GM12864 (cell line): ENCODE results near the gene PRMT7.

Experiments used
- DNase-seq: peaks from one replicate; pipeline ENCODE4 v3.0.0-alpha.2; 2011; ENCODE audit warnings: low read depth
- H3K4me3 ChIP-seq: 2 replicates; pipeline ENCODE4 v1.5.1; 2011; ENCODE audit warnings: mild to moderate bottlenecking, low read depth, low read length, control low read depth
- CTCF ChIP-seq: IDR thresholded peaks from 2 replicates; pipeline ENCODE4 v1.5.1; 2011; ENCODE audit warnings: low read depth, mild to moderate bottlenecking, moderate library complexity, low read length, control low read depth, inconsistent platforms; ENCODE audit errors: missing control alignments

PRMT7 gene

DNA sequence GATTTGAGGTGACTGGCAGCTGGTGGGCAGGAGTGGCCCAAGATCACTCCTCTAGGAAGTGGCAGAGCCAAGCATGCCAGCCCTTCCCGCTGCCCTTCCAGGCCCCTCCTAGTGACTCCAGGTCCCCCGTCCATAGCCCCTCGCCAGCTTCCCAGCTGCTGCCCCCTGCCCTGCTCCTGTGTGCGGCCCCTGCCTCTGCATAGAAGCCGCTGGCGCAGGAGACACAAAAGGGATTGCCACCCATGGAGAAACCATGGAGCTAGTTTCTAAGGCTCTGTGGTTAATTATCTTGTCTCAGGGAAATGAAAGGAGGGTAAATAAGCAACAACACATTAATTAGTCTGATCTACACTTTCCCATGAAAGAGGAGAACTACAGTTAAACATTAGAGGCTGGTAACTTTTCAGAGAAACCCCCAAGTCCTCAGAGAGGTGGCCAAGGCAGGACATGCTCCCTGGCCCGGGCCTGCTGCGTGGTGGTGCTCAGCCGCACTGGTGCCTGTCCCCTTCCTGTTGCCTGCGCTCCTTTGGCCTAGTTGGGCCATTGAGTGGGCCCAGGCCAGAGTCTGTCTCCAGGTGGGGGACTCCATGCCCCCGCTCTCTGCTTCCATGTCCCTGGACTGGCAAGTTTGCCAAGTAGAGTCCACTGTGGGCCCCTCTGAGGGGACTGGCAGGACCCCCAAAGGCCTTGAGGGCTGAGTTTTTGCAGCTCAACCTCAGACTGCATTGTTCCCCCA lies 65.2 kb downstream of the PRMT7 start:
- DNase-seq, result no peak
- no peak for TF ChIP-seq CTCF
- no peak overlapping the region for H3K4me3 ChIP-seq

GRCh38 chr16:68376590-68376989 lies 65.8 kb downstream of the PRMT7 start:
- TF ChIP-seq CTCF, result no peak

GRCh38 chr16:68377221-68377620 lies 66.4 kb downstream of the PRMT7 start:
- H3K4me3 ChIP-seq, result no peak overlapping the region
- no peak for DNase-seq
- no peak for TF ChIP-seq CTCF

More at GRCh38 chr16:68376590-68376989, 65.8 kb downstream of the PRMT7 start:
- no peak overlapping the region for H3K4me3 ChIP-seq
- no peak for DNase-seq

DNA sequence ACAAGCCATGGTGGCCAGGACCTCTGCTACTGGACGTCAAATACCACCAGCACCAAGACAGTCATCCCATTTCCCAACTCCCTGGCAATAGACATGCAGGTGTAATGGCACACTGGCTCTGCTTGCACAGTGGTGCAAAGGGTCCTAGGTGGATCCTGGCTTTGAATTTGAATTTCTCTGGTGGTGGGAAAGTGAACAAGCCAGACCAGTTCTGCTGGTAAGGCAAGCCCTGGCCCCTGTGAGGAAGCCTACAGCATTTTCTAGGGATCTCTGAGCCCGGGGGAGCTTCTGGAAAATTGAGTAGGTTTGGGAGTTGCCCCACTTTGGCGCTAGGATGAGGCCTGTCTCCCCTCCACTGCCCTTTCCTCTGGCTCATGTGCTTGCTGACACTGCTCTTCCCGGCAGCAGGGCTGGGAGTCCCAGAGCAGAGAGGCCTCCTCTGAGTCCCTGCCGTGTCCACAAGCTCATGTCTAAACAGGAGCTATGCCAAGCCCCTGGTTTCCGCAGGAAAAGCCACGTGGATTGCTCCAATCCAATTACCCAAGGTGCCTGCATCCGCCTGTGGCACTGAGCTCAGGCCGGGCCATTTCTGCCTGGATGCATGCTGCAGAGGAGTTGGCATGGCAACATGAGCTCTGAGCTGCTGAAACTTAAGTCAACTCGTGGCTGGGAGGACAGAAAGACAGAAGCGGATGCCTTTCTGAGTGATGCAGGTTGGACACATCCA lies 67.0 kb downstream of the PRMT7 start:
- no peak overlapping the region for H3K4me3 ChIP-seq
- DNase-seq, result no peak
- TF ChIP-seq CTCF, result no peak

GRCh38 chr16:68378436-68379415 lies 67.9 kb downstream of the PRMT7 start:
- no peak for DNase-seq
- no peak overlapping the region for H3K4me3 ChIP-seq
- TF ChIP-seq CTCF, result no peak

GRCh38 chr16:68379472-68380347 lies 68.9 kb downstream of the PRMT7 start:
- no peak overlapping the region for H3K4me3 ChIP-seq
- no peak for TF ChIP-seq CTCF
- DNase-seq, result no peak
